NT2/D1 (cell line): Measurements from ENCODE around the gene CFTR.
"Not testable (repeated sequence)": the region's sequence is repeated elsewhere in the genome, so short reads cannot be mapped to it uniquely, and the experiment has no call there.

ENCODE experiments used
- DNase-seq: peaks from one replicate; pipeline ENCODE4 v3.0.0-alpha.2; 2011; ENCODE audit warnings: low read depth, low spot score
- H3K27me3 ChIP-seq: 2 replicates; pipeline ENCODE4 v1.6.0; 2011; ENCODE audit warnings: mild to moderate bottlenecking; ENCODE audit not compliant: insufficient read length, insufficient read depth
- H3K36me3 ChIP-seq: 2 replicates; pipeline ENCODE4 v1.6.1; 2011; ENCODE audit warnings: mild to moderate bottlenecking, low read length, mixed read lengths; ENCODE audit not compliant: insufficient read depth, insufficient read length
- H3K4me1 ChIP-seq: 2 replicates; pipeline ENCODE4 v1.5.1; 2011; ENCODE audit not compliant: insufficient read depth, insufficient read length
- H3K4me3 ChIP-seq: 2 replicates; pipeline ENCODE4 v1.5.1; 2011; ENCODE audit warnings: low read depth; ENCODE audit not compliant: insufficient read length
- H3K9ac ChIP-seq: 2 replicates; pipeline ENCODE4 v1.6.0; 2011; ENCODE audit warnings: low read depth; ENCODE audit not compliant: insufficient read length
- H3K9me3 ChIP-seq: 2 replicates; pipeline ENCODE4 v1.5.1; 2011; ENCODE audit warnings: mild to moderate bottlenecking, low read length; ENCODE audit not compliant: insufficient read depth
- SUZ12 ChIP-seq: IDR thresholded peaks from 2 replicates; pipeline ENCODE4 v1.6.1; 2011; ENCODE audit not compliant: insufficient read length, insufficient read depth; ENCODE audit errors: extremely low read depth
- YY1 ChIP-seq: IDR thresholded peaks from 2 replicates; pipeline ENCODE4 v1.6.1; 2011; ENCODE audit not compliant: insufficient read length, insufficient read depth
- ZNF274 ChIP-seq: IDR thresholded peaks from 2 replicates; pipeline ENCODE4 v1.6.1; 2011; ENCODE audit warnings: mild to moderate bottlenecking, low read depth, low read length

Gene CFTR

GRCh38 chr7:117459735-117460134, 20.1 kb upstream of the CFTR start:
- no peaks in the 10 kb centered on the region for H3K9me3 ChIP-seq
- H3K27me3 ChIP-seq = no peaks in the 10 kb centered on the region
- H3K4me3 ChIP-seq = no peak overlapping the region
- H3K4me1 ChIP-seq = no peaks in the 10 kb centered on the region
- TF ChIP-seq YY1 (no peak), ZNF274 (no peak), SUZ12 (no peak)
- no peaks in the 10 kb centered on the region for H3K36me3 ChIP-seq
- no peak overlapping the region for H3K9ac ChIP-seq
- DNase-seq = no peak

- not testable (repeated sequence) for H3K9ac ChIP-seq, H3K4me1 ChIP-seq, H3K27me3 ChIP-seq, H3K4me3 ChIP-seq, H3K9me3 ChIP-seq, H3K36me3 ChIP-seq, DNase-seq
Observed at GRCh38 chr7:117460815-117461214, 19.0 kb upstream of the CFTR start.

- no peaks in the 10 kb centered on the region for H3K4me1 ChIP-seq
- no peaks in the 10 kb centered on the region for H3K27me3 ChIP-seq
- H3K9ac ChIP-seq = no peak overlapping the region
- H3K36me3 ChIP-seq = no peaks in the 10 kb centered on the region
- no peak overlapping the region for H3K4me3 ChIP-seq
- no peaks in the 10 kb centered on the region for H3K9me3 ChIP-seq
- DNase-seq = no peak
- TF ChIP-seq YY1 = no peak
- no peak for TF ChIP-seq SUZ12
Observed at GRCh38 chr7:117468174-117468573, 11.7 kb upstream of the CFTR start.

GRCh38 chr7:117470777-117471176, 9.0 kb upstream of the CFTR start:
- Histone ChIP-seq H3K9ac (no peak overlapping the region), H3K4me1 (no peaks in the 10 kb centered on the region), H3K36me3 (no peaks in the 10 kb centered on the region), H3K27me3 (no peaks in the 10 kb centered on the region), H3K4me3 (no peak overlapping the region), H3K9me3 (no peaks in the 10 kb centered on the region)
- DNase-seq = no peak
- no peak for TF ChIP-seq YY1
- TF ChIP-seq ZNF274 = no peak
- no peak for TF ChIP-seq SUZ12

GRCh38 chr7:117472335-117472734, 7.5 kb upstream of the CFTR start:
- Histone ChIP-seq H3K9me3 (no peaks in the 10 kb centered on the region), H3K4me3 (no peak overlapping the region), H3K4me1 (no peaks in the 10 kb centered on the region), H3K27me3 (peaks cover 2% of the 10 kb centered on the region), H3K9ac (no peak overlapping the region), H3K36me3 (no peaks in the 10 kb centered on the region)
- DNase-seq = no peak
- TF ChIP-seq SUZ12 (no peak), YY1 (no peak), ZNF274 (no peak)

GRCh38 chr7:117476557-117477215, 3.1 kb upstream of the CFTR start:
- TF ChIP-seq YY1 (no peak), SUZ12 (no peak), ZNF274 (no peak)
- peaks cover 39% of the 10 kb centered on the region for H3K27me3 ChIP-seq
- H3K4me3 ChIP-seq = no peak overlapping the region
- no peaks in the 10 kb centered on the region for H3K36me3 ChIP-seq
- no peak for DNase-seq
- no peaks in the 10 kb centered on the region for H3K4me1 ChIP-seq
- no peak overlapping the region for H3K9ac ChIP-seq
- H3K9me3 ChIP-seq = no peaks in the 10 kb centered on the region

- TF ChIP-seq SUZ12 (no peak), YY1 (no peak), ZNF274 (no peak)
- Histone ChIP-seq H3K36me3 (no peaks in the 10 kb centered on the region), H3K27me3 (peaks cover 39% of the 10 kb centered on the region), H3K4me1 (no peaks in the 10 kb centered on the region), H3K4me3 (peak overlapping the region; percentile 50), H3K9me3 (no peaks in the 10 kb centered on the region), H3K9ac (peak overlapping the region; percentile 77)
- no peak for DNase-seq
Observed at GRCh38 chr7:117478836-117479224, 995 bp upstream of the CFTR start.

GRCh38 chr7:117480055-117480362, 184 bp downstream of the CFTR start:
- Histone ChIP-seq H3K9ac (no peak overlapping the region), H3K9me3 (no peaks in the 10 kb centered on the region), H3K36me3 (no peaks in the 10 kb centered on the region), H3K4me3 (peak overlapping the region; percentile 50), H3K4me1 (no peaks in the 10 kb centered on the region), H3K27me3 (peaks cover 39% of the 10 kb centered on the region)
- no peak for TF ChIP-seq YY1
- TF ChIP-seq SUZ12 = no peak
- TF ChIP-seq ZNF274 = no peak
- no peak for DNase-seq
